ENCODE data around the gene PCYT2.

The PCYT2 gene

GRCh38 chr17:81942167-81942553 lies 31.0 kb upstream of the PCYT2 start:
- no peak for DNase-seq (ENCODE audit: low spot score)

DNA sequence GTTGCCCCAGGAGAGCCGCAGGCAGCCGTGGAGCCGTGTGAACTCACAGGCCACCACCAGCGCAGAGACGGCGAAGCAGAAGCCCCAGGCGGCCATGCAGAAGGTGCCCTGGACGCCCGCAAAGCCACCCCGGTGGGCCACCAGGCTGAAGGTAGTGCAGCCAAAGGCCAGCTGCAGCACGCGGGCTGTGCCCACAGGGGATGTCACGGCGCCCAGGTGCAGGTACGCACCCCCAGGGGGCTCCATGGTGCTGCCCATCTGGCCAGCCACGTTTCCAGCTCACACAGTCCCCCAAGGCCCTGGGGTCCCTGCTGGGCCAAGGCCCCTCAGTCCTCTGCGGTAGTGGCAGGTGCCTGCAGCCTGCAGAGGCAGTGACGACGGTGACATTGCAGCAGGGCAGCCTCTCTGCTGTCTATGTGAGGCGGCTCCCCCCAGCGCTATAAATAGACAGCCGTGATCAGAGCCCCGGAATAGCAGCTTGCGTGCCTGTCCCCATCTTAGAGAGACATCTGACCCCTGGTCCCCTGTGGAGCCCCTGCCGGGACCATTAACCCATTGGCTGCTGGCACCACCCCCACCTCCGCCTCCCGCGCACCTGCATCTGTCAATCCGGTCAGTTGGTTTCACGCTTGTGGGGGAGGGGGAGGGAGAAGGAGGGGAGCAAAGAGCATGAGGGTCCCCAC lies 30.4 kb upstream of the PCYT2 start:
- no peak for DNase-seq (ENCODE audit: low spot score)

DNA sequence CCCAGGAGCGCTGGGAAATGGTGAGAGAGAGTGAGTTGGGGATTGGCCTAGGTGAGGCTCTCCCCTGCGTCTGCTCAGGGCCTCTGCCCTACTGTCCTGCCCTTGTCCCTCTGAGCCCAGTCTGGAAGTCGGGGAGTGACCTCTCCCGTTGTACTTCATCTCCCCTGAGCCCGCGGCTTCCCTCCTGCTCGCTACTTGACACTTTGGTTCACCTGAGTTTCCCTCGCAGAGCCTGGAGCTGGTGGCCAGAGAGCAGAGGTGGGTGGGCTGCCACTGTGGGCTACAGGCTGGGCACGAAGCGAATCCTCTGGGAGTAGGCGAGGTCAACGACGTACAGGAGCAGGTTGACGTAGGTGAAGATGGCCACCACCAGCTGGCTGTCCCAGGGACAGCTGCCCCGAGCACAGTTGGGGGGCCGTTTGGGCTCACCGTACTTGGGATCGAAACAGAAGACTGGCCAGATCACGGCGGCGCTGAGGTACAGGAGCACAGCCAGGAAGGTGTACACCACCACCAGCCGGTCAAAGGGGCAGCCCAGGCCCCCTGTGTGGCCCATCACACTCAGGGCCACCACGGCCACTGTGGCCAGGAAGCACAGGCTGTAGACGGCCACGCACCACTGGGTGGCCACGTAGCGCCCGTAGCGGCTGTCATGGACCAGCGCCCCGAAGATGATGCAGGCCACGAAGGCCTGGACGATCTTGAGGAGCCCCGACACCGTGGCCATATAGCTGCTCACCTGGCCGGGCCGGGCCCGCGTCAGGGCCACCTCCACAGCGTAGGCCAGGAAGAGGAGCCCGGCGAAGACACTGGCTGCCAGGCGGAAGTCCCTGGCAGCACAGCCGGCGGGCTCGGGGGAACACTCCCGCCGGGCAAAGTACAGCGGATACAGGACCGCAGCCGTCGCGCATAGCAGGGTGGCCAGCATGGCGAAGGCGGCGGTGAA lies 29.6 kb upstream of the PCYT2 start:
- DNase-seq (ENCODE audit: low spot score) = no peak

- DNase-seq (ENCODE audit: low spot score) = no peak
Measured at GRCh38 chr17:81939881-81940385, 28.7 kb upstream of the PCYT2 start.

GRCh38 chr17:81939218-81939617 lies 28.0 kb upstream of the PCYT2 start:
- DNase-seq (ENCODE audit: low spot score) = no peak

- DNase-seq (ENCODE audit: low spot score) = no peak
Measured at GRCh38 chr17:81935709-81936084, 24.5 kb upstream of the PCYT2 start.

- no peak for DNase-seq (ENCODE audit: low spot score)
Measured at GRCh38 chr17:81934850-81935708, 23.9 kb upstream of the PCYT2 start.

DNA sequence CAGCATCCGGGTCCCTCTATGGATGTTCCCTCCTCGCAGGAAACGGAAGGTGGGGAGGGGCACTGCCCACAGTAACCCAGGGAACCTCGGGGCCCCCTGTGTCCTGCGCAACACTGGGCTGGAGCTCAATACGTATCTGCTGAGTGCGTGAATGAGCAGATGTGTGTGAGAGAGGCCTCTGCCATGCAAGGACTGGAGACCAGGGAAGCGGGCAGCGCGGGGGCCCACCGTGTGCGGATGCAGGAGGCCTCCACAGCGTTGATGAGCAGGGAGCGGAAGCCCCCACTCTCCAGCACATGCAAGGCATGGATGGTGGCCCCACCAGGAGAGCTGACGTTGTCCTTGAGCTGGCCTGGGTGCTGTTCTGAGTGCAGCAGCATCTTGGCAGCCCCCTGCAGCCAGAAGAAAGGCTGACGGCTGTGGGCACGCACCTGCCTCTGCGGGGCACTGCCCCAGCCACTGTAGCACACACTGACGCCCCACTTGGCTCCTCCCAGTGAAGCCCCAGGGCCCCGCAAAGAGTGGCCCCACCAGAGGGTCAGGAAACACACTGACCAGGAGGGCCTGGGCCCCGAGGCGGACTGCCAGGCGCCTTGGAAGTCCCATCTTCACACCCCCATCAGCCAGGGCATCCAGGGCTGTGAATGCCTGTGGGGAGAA lies 23.0 kb upstream of the PCYT2 start:
- no peak for DNase-seq (ENCODE audit: low spot score)

GRCh38 chr17:81933178-81933699 lies 22.0 kb upstream of the PCYT2 start:
- DNase-seq (ENCODE audit: low spot score) = no peak

DNA sequence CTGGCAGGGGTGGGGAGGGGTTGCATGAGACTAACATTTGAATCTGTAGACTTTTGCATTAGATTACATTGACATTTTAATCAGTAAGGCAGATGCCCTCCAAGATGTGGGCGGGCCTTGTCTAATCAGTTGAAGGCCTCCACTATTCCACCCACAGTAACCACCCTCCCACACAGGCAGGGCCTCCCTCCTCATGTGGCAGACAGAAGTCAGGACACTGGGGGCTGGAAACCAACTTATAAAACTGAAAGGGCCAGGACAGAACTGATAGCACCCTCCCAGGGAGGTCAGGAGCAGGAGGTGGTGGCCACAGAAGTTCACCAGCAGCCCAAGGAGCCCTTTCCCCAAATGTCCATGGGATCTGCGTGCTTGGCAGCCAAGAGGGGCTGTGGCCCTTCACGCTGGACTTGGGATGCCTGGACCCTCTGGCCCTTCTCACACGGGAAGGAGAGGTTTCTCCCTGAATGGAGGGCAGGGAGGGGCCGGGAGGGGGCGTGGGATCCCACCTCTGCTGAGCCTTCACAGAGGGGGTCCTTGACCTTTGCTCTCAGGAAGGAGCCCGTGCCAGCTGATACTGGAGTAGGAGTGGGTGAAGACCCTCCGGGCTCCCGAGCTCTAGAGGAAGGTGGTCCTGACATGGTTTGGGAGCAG lies 21.3 kb upstream of the PCYT2 start:
- DNase-seq (ENCODE audit: low spot score) = no peak

DNA sequence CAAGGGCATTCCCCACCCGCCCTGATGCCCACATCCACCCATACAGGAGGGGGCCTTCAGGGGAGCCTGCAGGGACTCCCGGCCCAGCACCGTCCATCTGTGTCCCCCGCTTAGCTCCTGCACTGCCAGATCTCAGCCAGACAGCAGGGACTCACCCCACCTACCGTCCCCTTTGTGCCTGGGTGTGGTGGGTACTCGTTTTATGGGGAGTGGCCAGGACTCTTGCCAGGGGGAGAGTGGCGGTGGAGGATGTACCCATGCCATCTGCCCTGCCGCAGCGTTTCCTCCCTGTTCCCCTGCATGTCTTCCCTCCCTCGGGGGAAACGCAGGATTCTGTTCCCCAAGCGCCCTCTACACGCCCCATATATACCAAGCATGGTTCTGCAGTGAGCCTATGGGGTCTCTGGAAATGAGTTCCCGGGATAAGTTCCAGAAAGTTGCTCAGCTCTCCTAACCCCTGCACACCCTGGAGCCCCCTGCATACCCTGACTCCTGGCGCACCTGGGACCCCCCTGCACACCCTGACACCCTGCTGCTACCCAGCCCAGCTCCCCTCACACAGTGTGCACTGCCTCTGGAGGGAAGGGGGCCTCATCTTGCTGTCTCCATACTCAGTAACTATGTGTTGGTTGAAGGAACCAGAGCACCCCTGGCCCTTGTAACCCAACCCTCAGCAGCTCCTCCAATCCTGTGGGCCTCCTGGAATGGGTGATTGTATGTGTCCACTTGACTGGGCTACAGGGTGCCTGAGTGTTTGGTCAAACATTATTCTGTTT lies 20.5 kb upstream of the PCYT2 start:
- no peak for DNase-seq (ENCODE audit: low spot score)

- DNase-seq (ENCODE audit: low spot score) = no peak
Measured at GRCh38 chr17:81931189-81931556, 20.0 kb upstream of the PCYT2 start.

GRCh38 chr17:81930142-81931125 lies 19.2 kb upstream of the PCYT2 start:
- no peak for DNase-seq (ENCODE audit: low spot score)

DNA sequence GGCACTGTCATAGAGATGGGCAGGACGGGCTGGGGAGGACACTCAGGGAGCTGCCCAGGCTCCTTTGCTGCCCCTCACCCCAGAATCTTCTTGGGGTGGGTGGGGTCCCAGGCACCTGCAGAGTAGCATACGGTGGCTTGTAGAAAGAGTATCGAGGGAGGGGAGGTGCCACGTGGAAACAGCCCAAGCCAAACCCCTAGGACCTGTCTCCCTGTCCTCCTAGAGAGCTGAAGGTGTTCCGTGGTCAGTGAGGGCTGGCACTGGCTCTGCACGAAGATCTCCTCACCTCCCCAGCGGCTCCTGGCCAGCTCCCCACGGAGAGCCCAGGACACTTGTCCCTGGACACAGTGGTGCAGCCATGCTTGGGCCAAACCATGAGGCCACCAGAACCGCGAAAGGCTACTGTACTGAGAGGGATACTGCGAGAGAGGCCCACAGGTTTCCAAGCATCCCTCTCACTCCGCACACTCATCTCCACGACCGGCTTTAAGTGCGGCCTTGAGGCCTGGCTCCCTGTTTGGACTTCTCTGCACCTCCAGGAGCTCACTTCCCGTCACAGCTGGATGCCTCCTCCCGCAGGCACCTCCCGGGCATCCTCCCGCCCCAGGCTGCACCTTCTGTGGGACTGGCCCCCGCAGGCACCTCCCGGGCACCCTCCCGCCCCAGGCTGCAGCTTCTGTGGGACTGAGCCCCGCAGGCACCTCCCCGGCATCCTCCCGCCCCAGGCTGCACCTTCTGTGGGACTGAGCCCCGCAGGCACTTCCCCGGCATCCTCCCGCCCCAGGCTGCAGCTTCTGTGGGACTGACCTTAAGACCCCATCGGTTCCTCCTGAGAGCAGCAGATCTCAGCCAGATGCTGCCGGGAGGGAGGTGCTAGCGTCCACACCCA lies 18.3 kb upstream of the PCYT2 start:
- DNase-seq (ENCODE audit: low spot score) = no peak

DNA sequence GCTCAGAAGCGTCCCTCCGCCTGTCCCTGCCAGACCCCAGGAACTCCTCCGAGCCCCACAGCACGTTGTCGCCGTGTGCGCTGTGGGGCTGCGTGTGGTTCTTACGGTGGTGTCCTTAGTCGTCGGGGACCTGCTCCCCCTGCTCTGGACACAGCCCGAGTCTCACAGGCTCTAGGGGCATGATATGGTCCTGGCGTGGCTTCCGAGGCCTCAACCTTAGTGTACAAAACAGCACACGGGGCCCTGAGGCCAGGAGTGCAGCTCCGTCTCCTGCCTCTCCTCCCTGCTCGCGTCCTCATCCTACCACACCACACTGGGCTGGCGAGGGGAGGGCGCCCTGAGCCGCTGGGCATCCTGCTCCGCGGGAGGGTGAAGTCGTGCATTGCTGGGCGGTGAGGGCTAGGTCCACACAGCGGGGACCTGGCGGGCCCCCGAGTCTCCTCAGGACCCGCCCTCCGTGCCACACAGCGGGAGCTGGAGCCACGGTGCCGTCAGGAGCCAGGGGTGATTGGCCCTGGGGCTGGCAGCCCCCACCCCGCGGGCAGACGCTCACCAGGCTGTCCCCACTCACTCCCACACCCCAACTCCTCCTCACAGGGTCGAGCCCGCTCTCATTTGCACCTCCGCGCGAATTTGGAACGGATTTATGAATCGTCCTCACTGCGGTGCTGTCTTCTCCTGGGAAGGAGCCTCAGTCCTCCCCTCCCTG lies 17.5 kb upstream of the PCYT2 start:
- DNase-seq (ENCODE audit: low spot score) = no peak

GRCh38 chr17:81927653-81928543 lies 16.7 kb upstream of the PCYT2 start, which contains the start of gene MAFG:
MAFG (minus strand) TSS chr17:81927735; CDS start chr17:81923185, 4,550 bp downstream.
- peak; percentile 88 for DNase-seq (ENCODE audit: low spot score)
